Gastrocnemius medialis (tissue), 4 donors: ENCODE data around the gene USP5. TPM values are rescaled to one million over a fixed set of nuclear protein-coding genes. Genes with fewer than 3 reads are reported as not detected.

Source experiments
- ATAC-seq, 2 donors: fragments of 150-250 bp; one replicate each; pipeline ENCODE4 v1.9.1; 2016
- DNase-seq, 2 donors: peaks; one replicate each; pipeline ENCODE4 v3.0.0-alpha.2; 2019
- H3K27ac ChIP-seq, 4 donors: fragments of 200-600 bp; sonication (generic); 1 replicate in 1 of 4; 2 replicates in 3 of 4; pipeline ENCODE4 v1.5.1; 2016 to 2018; ENCODE audit warnings: mild to moderate bottlenecking in 2 of 4, moderate library complexity in 1 of 4
- H3K27me3 ChIP-seq, 3 donors: fragments of 200-600 bp; sonication (generic) in 2 of 3; 1 replicate in 1 of 3; 2 replicates in 2 of 3; pipeline versions ENCODE4 v1.5.1 to v1.6.0; 2016 to 2019; ENCODE audit warnings: mild to moderate bottlenecking in 1 of 3, moderate library complexity in 1 of 3
- H3K36me3 ChIP-seq, 2 donors: fragments of 200-600 bp; sonication (generic) in 1 of 2; one replicate each; pipeline ENCODE4 v1.5.1; 2017 to 2018
- H3K4me1 ChIP-seq, 2 donors: fragments of 200-600 bp; sonication (generic) in 1 of 2; one replicate each; pipeline ENCODE4 v1.5.1; 2016 to 2017; ENCODE audit warnings: mild to moderate bottlenecking in 2 of 2
- H3K4me3 ChIP-seq, 4 donors: fragments of 200-600 bp; sonication (generic) in 3 of 4; 1 replicate in 1 of 4; 2 replicates in 3 of 4; pipeline ENCODE4 v1.5.1; 2016 to 2019; ENCODE audit warnings: mild to moderate bottlenecking in 2 of 4
- H3K9me3 ChIP-seq, 3 donors: fragments of 200-600 bp; sonication (generic) in 2 of 3; 1 replicate in 1 of 3; 2 replicates in 2 of 3; pipeline ENCODE4 v1.5.1; 2016 to 2019
- CTCF ChIP-seq, 5 experiments: fragments of 450-650 bp in 3 of 5; fragments of 200-600 bp in 2 of 5; sonication (generic) in 2 of 5; IDR thresholded peaks in 4 of 5; conservative IDR thresholded peaks in 1 of 5; 1 replicate in 4 of 5; 2 replicates in 1 of 5; pipeline ENCODE4 v1.5.1; 2016 to 2019; ENCODE audit warnings: antibody characterized with exemption in 5 of 5, mild to moderate bottlenecking in 3 of 5, moderate library complexity in 3 of 5
- POLR2A ChIP-seq, 2 donors: fragments of 450-650 bp; IDR thresholded peaks; one replicate each; pipeline ENCODE4 v1.6.1; 2017; ENCODE audit warnings: antibody characterized with exemption in 2 of 2, mild to moderate bottlenecking in 2 of 2, moderate library complexity in 2 of 2
- in situ Hi-C, 4 donors: fragments of 200-750 bp; cut with MboI; loops; one replicate each; pipeline versions ENCODE4 v1.15.0 to v1.8.0; 2017; ENCODE audit warnings: low sequenced_read_pairs in 4 of 4
- intact Hi-C: fragments of 100-400 bp; cut with DNase I; formaldehyde crosslinking; loops from one replicate; pipeline ENCODE4 v1.15.1; 2023; ENCODE audit warnings: low total_unique reads
- total RNA-seq, 4 donors: library from RNA; depleted of rRNA; stranded (reverse); fragments of >200 nt; gene quantifications; one replicate each; pipeline versions ENCODE4 v1.1.0 to v1.2.3, GENCODE V29; 2016

Gene USP5
- total RNA-seq, 4 donors from 2014 or later = 66.4 to 120 (median 74.1) TPM

GRCh38 chr12:6827982-6828780 is 23.8 kb upstream of the USP5 start, which contains the start of gene P3H3:
Gene P3H3 (plus strand): TSS chr12:6828407. CDS start chr12:6828441, 34 bp downstream.
- peak within 1 kb of the TSS; percentile 45 to 54 (median 51) for H3K27ac ChIP-seq
- H3K36me3 ChIP-seq = no peaks in the 10 kb centered on the region
- H3K4me1 ChIP-seq = peaks cover 3 to 11% of the 10 kb centered on the region in 2 donors
- H3K4me3 ChIP-seq = peak within 1 kb of the TSS; percentile 49 to 67 (median 64)
- TF ChIP-seq POLR2A (IDR thresholded peaks at IDR 0.05) (no peak), CTCF (IDR thresholded peaks at IDR 0.05 in 4 of 5, conservative IDR thresholded peaks at IDR 0.05 in 1 of 5) (no peak)
- no peaks in the 10 kb centered on the region for H3K9me3 ChIP-seq
- peaks cover 22 to 61% (median 43%) of the 10 kb centered on the region in 3 donors for H3K27me3 ChIP-seq
- ATAC-seq = peak in 1 of 2 donors; percentile 22
- in situ Hi-C loops (no loop called here), intact Hi-C loops (loop anchor here (2.0 to 5.0 kb wide), 3 partner anchors 49 to 91 kb away; partner anchors contain the start of gene MLF2)
- DNase-seq = no peak

GRCh38 chr12:6828781-6829535 is 23.0 kb upstream of the USP5 start:
- Histone ChIP-seq H3K4me1 (peaks cover 3 to 11% of the 10 kb centered on the region in 2 donors), H3K27me3 (peaks cover 18 to 53% (median 36%) of the 10 kb centered on the region in 3 donors), H3K27ac (peak overlapping the region; percentile 28 to 54 (median 51)), H3K9me3 (no peaks in the 10 kb centered on the region), H3K4me3 (peak overlapping the region; percentile 49 to 67 (median 64)), H3K36me3 (no peaks in the 10 kb centered on the region)
- intact Hi-C loops = loop anchor here (5.0 kb wide), 2 partner anchors 77 to 92 kb away; partner anchors contain the start of gene MLF2
- in situ Hi-C loops = no loop called here
- no peak for ATAC-seq
- no peak for TF ChIP-seq POLR2A (IDR thresholded peaks at IDR 0.05)
- TF ChIP-seq CTCF (IDR thresholded peaks at IDR 0.05 in 4 of 5, conservative IDR thresholded peaks at IDR 0.05 in 1 of 5) = no peak
- no peak for DNase-seq

GRCh38 chr12:6829536-6830220 is 22.3 kb upstream of the USP5 start:
- peaks cover 3 to 11% of the 10 kb centered on the region in 2 donors for H3K4me1 ChIP-seq
- no peaks in the 10 kb centered on the region for H3K36me3 ChIP-seq
- no peak for DNase-seq
- peaks cover 18 to 48% (median 35%) of the 10 kb centered on the region in 3 donors for H3K27me3 ChIP-seq
- no peak for TF ChIP-seq CTCF (IDR thresholded peaks at IDR 0.05 in 4 of 5, conservative IDR thresholded peaks at IDR 0.05 in 1 of 5)
- no peak for TF ChIP-seq POLR2A (IDR thresholded peaks at IDR 0.05)
- no peaks in the 10 kb centered on the region for H3K9me3 ChIP-seq
- peak overlapping the region; percentile 49 to 67 (median 64) for H3K4me3 ChIP-seq
- intact Hi-C loops = loop anchor here (5.0 kb wide), 2 partner anchors 77 to 92 kb away; partner anchors contain the start of gene MLF2
- no peak for ATAC-seq
- in situ Hi-C loops = no loop called here
- H3K27ac ChIP-seq = peak overlapping the region in 3 of 4 donors; percentile 50 to 54 (median 52)

- H3K36me3 ChIP-seq = no peaks in the 10 kb centered on the region
- intact Hi-C loops = no loop called here
- DNase-seq (no peak), ATAC-seq (no peak)
- peaks cover 3 to 11% of the 10 kb centered on the region in 2 donors for H3K4me1 ChIP-seq
- peaks cover 13 to 42% (median 28%) of the 10 kb centered on the region in 3 donors for H3K27me3 ChIP-seq
- no peaks in the 10 kb centered on the region for H3K9me3 ChIP-seq
- no peak for TF ChIP-seq POLR2A (IDR thresholded peaks at IDR 0.05)
- TF ChIP-seq CTCF (IDR thresholded peaks at IDR 0.05 in 4 of 5, conservative IDR thresholded peaks at IDR 0.05 in 1 of 5) = no peak
- in situ Hi-C loops = no loop called here
- no peak overlapping the region for H3K27ac ChIP-seq
- no peak overlapping the region for H3K4me3 ChIP-seq
These were observed 21.6 kb upstream of the USP5 start for GRCh38 chr12:6830286-6830890.
